ENCODE measurements around the gene URB1. TPM values are rescaled to one million over a fixed set of nuclear protein-coding genes. Genes with fewer than 3 reads are reported as not detected.

URB1 gene
- polyA plus RNA-seq, 2 of the 4 experiments (the other 2 are of a cell fraction): 8.7 to 10.1 TPM

DNA sequence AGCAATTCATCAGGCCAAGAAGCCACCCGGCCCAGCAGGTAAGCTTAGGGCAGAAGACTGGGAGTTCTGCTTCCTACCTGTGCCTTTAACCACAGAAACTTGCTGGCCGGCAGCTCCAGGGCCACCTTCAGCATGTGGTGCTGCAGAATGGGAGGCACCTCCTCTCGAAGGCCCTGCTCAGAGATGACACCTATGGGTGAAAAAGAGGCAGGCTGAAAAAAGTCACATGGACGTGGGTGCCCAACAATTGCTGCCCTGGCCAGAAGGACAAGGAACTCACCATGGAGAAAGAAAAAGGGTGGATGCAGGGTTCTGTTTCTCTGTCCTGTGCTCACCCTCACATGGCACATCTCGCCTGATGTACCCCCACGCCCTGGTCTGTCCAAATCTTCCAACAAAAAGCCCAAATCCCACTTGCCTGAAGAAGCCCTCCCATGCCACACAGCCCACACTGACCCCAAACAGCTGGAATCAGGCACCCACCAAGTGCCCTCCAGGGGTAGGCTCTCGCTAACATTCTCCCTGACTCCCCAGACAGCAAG, 33.0 kb downstream of the URB1 start:
- DNase-seq (ENCODE audit: low read depth in 1 of 2, low spot score in 1 of 2): peak; percentile 43 to 50
- no peak overlapping the region for H3K27ac ChIP-seq
- ChIA-PET POLR2A (no interaction called here), CTCF (interaction anchor here (1.0 to 1.7 kb wide), 4 partner anchors 10 to 211 kb away, joined by 3 to 8 read pairs (median 3); no protein-coding TSS in a partner anchor)
- 59% methylated on average over 6 of the region's 7 CpGs for WGBS (ENCODE audit: missing lambda C conversion rate)
- peak; percentile 91 to 93 for ATAC-seq
- H3K4me3 ChIP-seq: no peak overlapping the region
- no peaks in the 10 kb centered on the region for H3K9me3 ChIP-seq
- H3K4me2 ChIP-seq: no peak overlapping the region
- TF ChIP-seq RAD21 (conservative IDR thresholded peaks at IDR 0.05 in 1 of 2, IDR thresholded peaks at IDR 0.05 in 1 of 2) (peak in 1 of 2 experiments; percentile 10; a peak in 1 of 5 replicates), USF2 (IDR thresholded peaks at IDR 0.05) (0 out of 2 replicates have a peak, but pooled peaks have one; percentile 11)
- TF ChIP-seq, protein P1, sequence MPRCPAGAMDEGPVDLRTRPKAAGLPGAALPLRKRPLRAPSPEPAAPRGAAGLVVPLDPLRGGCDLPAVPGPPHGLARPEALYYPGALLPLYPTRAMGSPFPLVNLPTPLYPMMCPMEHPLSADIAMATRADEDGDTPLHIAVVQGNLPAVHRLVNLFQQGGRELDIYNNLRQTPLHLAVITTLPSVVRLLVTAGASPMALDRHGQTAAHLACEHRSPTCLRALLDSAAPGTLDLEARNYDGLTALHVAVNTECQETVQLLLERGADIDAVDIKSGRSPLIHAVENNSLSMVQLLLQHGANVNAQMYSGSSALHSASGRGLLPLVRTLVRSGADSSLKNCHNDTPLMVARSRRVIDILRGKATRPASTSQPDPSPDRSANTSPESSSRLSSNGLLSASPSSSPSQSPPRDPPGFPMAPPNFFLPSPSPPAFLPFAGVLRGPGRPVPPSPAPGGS (IDR thresholded peaks at IDR 0.05): no peak
- FAIRE-seq: no peak
- no peaks in the 10 kb centered on the region for H3K4me1 ChIP-seq

- no peaks in the 10 kb centered on the region for H3K4me1 ChIP-seq
- ChIA-PET POLR2A (interaction anchor here (0.7 kb wide), 1 partner anchor 602 kb away, joined by 4 read pairs; no protein-coding TSS in a partner anchor), CTCF (interaction anchor here (1.2 kb wide), 1 partner anchor 244 kb away, joined by 5 read pairs; no protein-coding TSS in a partner anchor)
- DNase-seq (ENCODE audit: low read depth in 1 of 2, low spot score in 1 of 2) (no peak), ATAC-seq (no peak), FAIRE-seq (no peak)
- no peaks in the 10 kb centered on the region for H3K9me3 ChIP-seq
- no peak overlapping the region for H3K4me2 ChIP-seq
- no peak overlapping the region for H3K4me3 ChIP-seq
- 86% methylated on average over 1 of the region's 1 CpG for WGBS (ENCODE audit: missing lambda C conversion rate)
- no peak overlapping the region for H3K27ac ChIP-seq
- TF ChIP-seq ZNF302 (CRISPR knock-in tag; IDR thresholded peaks at IDR 0.05): no peak
- TF ChIP-seq ZSCAN20 (CRISPR knock-in tag; IDR thresholded peaks at IDR 0.05): no peak
- no peak for TF ChIP-seq POLR2AphosphoS2 (conservative IDR thresholded peaks at IDR 0.05; ENCODE audit: low read length)
- TF ChIP-seq, protein P2, sequence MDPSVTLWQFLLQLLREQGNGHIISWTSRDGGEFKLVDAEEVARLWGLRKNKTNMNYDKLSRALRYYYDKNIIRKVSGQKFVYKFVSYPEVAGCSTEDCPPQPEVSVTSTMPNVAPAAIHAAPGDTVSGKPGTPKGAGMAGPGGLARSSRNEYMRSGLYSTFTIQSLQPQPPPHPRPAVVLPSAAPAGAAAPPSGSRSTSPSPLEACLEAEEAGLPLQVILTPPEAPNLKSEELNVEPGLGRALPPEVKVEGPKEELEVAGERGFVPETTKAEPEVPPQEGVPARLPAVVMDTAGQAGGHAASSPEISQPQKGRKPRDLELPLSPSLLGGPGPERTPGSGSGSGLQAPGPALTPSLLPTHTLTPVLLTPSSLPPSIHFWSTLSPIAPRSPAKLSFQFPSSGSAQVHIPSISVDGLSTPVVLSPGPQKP (IDR thresholded peaks at IDR 0.05; ENCODE audit: low read depth, low read length): no peak
- no peak for TF ChIP-seq ESRRA (IDR thresholded peaks at IDR 0.05; ENCODE audit: borderline replicate concordance, low read length)
- TF ChIP-seq BHLHE40 (IDR thresholded peaks at IDR 0.05; ENCODE audit: low read depth, low read length): no peak
- no peak for TF ChIP-seq RAD21 (conservative IDR thresholded peaks at IDR 0.05 in 1 of 2, IDR thresholded peaks at IDR 0.05 in 1 of 2)
- TF ChIP-seq GATA3 (IDR thresholded peaks at IDR 0.05; ENCODE audit: borderline replicate concordance): no peak
- no peak for TF ChIP-seq HES2 (IDR thresholded peaks at IDR 0.05)
- no peak for TF ChIP-seq USF2 (IDR thresholded peaks at IDR 0.05)
- no peak for TF ChIP-seq CBX2 (IDR thresholded peaks at IDR 0.05; ENCODE audit: borderline replicate concordance, low read depth)
- TF ChIP-seq CEBPB (IDR thresholded peaks at IDR 0.05): no peak
- no peak for TF ChIP-seq TFCP2L1 (CRISPR knock-in tag; IDR thresholded peaks at IDR 0.05)
- TF ChIP-seq JUNB (IDR thresholded peaks at IDR 0.05): no peak
- TF ChIP-seq MAFK (IDR thresholded peaks at IDR 0.05; ENCODE audit: partially characterized antibody): no peak
Measured at GRCh38 chr21:32356874-32357395, 35.9 kb downstream of the URB1 start.

Measured in A549 (cell line).